Activated CD8-positive, alpha-beta memory T cell treated with anti-CD3 and anti-CD28 coated beads, Interleukin-2, amount 50 U/mL, for 4 hours (primary cell): Measurements from ENCODE around the gene HSH2D.
A peak's percentile ranks its signal among the peaks of the same experiment; 100 is the strongest.
"Not testable (repeated sequence)": the region's sequence is repeated elsewhere in the genome, so short reads cannot be mapped to it uniquely, and the experiment has no call there.

ENCODE experiments used
- DNase-seq: peaks from one replicate; pipeline ENCODE4 v3.0.0-alpha.2; 2020

Gene HSH2D

DNA sequence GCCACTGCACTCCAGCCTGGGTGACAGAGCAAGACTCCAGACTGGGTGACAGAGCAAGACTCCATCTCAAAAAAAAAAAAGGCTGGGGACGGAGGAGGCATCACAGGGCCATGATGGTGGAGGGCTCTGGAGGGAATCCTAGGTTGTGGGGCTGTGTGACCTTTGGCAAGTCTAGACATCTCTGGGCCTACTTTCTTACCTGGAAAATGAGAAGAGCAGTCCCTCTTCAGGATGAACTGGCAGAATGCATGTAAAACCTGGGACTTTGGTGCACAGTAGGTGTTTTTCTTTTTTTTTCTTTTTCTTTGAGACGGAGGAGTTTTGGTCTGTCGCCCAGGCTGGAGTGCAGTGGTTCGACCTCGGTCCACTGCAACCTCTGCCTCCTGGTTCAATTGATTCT, 16.2 kb downstream of the HSH2D start:
- no peak for DNase-seq

DNA sequence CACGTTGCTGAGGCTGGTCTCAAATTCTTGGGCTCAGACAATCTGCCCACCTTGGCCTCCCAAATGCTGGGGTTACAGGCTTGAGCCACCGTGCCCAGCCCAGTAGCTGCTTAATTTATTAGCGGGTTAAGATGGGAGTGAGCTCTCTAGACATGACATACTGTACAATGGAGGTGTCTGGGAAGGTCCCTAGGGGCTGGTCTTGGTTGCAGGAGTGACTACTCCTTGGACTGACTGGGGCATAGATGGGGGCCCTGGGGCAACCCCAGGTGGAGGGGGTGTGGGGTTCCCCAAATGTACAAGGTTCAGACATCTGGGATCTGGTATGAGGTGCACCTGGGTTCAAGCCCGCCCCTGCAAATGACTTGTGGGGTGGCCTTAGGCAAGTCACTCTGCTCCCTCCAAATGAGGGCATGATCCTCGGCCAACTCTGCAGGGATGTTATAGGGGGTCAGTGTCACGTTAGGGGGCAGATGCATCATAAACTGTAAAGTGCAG, 17.0 kb downstream of the HSH2D start:
- no peak for DNase-seq

DNA sequence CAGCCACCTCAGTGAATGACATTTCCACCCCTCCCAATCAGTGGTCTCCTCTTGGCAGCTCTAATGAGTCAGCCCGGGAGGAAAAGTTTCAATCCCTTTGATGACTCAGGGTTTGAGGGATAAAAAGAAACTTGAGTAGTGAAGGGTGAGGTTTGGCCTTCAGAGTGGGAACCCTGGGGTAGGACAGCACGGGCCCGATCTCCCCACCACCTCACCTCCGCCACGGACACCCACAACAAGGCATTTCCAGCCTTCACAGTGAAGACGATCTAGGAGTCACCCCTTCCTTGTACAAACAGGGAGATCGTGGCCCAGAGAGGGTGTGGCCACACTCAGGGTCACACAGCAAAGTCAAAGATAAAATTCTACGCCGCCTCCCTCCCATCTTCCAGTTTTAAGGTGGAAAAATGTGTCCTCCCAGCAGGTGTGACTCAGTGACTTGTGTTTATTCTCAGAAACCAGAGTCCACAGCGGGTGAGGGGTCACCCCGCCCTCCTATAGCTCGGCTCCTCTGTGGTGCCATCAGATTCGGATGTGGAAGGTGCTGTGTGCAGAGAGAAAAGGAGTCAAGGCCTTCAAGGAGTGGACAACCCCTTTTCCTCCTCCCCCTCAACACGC, 17.6 kb downstream of the HSH2D start:
- no peak for DNase-seq

DNA sequence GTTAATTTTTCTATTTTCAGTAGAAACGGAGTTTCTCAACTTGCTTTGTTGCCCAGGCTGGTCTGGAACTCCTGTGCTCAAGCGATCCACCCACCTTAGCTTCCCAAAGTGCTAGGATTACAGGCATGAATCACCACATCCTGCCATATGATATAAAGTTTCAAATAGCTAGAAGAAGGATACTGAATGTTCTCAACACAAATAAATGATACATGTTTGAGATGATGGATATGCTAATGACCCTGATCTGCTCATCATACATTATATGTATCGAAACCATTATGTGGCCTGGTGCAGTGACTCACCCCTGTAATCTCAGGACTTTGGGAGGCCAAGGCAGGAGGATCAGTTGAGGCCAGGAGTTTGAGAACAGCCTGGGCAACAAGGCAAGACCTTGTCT, 18.4 kb downstream of the HSH2D start:
- DNase-seq, result no peak

DNA sequence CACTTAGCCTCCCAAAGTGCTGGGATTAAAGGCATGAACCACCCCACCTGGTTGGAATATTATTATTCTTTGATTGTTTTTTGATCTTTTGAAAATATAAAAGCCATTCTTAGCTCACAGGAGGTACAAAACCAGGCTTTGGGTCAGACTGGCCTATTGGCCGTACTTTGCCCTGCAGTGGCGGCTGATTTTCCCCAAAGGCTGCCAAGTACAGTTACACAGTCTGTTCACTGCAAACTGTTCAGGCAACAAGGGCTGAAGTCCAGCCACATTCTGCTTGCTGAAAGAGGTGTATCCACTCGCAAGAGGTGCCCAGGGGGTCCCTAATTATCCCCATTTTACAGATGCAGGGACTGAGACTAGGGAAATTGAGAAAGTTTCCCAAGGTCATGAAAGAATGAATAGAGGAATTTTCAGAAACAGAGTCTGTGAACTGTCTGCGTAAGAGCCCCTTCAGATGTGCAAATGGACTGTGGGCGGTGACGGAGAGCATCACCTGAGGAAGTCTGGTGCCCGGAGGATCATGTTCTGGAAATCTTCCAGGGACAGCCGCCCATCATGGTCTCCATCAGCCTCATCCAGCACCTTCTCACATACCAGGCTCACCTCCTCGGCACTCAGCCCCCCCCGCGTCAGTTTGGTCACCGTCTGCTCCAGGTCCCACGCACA, 20.9 kb downstream of the HSH2D start:
- DNase-seq, result no peak

DNA sequence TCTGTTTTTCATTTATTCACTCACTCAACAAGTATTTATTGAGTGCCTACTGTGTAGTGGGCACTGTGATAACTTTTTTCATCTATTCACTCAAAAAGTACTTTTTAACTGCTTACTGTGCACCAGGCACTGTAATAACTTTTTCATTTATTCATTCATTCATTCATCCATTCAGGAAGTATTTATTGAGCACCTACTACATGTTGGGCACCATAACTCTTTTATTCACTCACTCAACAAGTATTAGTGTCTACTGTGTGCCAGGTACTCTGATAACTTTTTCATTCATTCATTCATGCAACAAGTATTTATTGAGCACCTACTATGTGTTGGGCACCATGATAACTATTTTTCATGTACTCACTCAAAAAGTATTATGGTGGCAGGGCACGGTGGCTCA, 22.9 kb downstream of the HSH2D start:
- DNase-seq, result no peak

DNA sequence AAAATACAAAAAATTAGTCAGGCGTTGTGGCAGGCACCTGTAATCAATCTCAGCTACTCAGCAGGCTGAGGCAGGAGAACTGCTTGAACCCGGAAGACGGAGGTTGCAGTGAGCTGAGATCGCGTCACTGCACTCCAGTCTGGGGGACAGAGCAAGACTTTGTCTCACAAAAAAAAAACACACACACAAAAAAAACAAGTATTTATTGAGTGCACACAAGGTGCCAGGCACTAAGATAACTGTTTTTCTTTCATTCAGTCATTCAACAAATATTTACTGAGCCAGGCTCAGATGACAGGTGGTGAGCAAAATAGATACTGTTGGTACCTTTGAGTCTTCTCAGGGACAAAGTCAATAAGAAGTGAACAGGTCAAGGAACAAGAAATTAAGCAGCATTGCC, 23.6 kb downstream of the HSH2D start:
- DNase-seq, result no peak

DNA sequence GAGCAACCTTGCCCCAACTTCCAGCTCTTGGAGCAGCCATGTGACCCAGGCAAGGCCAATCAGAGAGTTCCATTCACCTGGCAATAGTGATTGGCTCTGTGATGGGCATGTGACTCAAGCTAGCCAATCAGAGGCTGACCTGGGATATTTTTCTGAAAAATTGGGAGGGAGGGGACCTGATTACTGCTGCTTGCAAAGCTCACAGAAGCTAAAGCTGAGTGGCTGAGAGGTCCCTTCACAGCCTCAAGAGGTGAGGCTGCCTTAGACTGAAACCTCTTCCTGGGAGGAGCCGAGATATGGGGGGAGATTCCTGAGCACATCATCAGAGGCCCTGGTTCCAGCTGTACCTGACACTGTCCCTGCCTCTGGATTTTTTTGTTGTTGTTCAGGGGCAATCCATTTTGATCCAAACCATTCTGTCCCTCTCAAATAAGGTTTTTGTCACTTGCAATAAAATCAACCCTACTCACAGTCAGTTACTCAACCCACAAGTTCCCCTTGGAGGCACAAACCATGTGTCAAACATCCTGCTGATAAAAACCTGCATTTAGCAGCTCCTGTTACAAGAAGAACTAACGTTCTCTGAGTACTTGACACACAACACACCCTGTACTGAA, 25.1 kb downstream of the HSH2D start:
- no peak for DNase-seq

DNA sequence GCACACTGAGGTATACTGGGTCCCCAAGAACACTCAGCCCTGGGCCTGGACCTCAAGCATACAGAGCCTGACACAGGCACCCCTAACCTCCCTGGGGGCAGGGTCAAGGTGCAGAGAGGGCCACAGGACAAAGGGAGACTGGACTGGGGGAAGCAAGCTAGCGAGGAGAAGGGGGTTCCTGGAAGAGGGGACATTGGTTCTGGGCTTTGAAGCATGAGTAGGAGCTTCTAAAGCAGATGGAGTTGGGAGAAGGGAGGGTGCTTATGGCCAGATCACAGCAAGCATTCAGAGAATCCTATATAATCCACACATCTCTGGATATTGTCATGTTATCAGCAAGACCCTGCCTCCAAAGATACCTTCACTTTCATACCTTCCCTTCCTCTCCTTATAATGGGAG, 26.6 kb downstream of the HSH2D start:
- no peak for DNase-seq

DNA sequence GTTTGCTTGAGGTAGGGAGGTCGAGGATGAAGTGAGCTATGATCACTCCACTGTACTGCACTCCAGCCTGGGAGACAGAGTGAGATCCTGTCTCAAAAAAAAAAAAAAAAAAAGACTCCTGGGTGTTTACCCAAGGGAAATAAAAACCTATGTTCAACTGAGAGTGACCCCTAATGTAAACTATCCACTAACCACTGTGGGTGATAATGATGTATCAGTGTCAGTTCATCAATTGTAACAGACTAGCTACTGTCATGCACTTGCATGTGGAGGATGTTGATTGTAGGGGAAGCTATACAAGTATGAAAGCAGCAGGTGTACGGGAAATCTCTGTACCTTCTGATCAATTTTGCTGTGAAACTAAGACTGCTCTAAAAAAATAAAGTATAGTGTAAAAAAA, 32.5 kb downstream of the HSH2D start:
- no peak for DNase-seq

DNA sequence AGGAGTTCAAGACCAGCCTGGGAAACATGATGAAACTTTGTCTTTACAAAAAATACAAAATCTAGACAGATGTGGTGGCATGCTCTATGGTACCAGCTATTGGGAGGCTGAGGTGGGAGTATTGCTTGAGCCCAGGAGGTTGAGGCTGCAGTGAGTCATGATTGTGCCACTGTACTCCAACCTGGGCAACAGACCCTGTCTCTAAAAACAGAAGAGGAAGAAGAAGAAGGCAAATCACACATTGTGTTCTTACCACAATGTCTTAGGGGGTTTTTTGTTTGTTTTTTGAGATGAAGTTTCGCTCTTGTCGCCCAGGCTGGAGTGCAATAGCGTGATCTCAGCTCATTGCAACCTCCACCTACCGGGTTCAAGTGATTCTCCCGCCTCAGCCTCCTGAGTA, 35.4 kb downstream of the HSH2D start:
- DNase-seq, result not testable (repeated sequence)

DNA sequence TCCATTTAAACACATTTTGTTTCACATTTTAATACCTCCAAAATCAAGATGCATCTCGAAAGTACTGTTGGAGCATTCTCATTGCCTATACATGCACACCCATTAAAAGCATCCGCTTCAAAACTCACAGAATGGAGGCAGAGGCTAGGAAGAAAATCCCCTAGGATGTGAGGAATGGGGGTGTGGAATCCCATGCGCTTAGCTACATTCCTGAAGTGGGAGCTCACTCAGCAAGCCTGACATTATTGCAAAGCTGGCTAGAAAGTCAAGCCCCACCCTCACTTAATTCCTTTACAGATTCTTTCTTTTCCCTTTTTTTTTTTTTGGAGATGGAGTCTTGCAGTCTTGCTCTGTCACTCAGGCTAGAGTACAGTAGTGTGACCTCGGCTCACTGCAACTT, 37.1 kb downstream of the HSH2D start:
- DNase-seq, result no peak

DNA sequence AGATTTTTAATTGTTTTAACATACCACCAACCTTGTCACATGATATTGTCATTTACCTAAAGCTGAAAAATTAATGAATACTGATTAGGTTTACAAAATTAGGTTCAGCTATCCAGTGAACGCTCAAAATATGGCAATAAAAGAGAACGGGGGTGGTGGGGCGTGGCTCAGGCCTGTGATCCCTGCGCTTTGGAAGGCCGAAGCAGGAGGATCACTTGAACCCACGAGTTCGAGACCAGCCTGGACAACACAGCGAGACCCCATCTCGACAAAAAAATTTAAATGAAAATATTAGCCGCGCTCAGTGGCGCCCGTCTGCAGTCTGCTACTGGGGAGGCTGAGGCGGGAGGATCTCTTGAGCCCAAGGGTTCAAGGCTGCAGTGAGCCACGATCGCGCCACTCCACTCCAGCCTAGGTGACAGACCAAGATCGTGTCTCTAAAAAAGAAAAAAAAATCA, 41.2 kb downstream of the HSH2D start:
- no peak for DNase-seq

DNA sequence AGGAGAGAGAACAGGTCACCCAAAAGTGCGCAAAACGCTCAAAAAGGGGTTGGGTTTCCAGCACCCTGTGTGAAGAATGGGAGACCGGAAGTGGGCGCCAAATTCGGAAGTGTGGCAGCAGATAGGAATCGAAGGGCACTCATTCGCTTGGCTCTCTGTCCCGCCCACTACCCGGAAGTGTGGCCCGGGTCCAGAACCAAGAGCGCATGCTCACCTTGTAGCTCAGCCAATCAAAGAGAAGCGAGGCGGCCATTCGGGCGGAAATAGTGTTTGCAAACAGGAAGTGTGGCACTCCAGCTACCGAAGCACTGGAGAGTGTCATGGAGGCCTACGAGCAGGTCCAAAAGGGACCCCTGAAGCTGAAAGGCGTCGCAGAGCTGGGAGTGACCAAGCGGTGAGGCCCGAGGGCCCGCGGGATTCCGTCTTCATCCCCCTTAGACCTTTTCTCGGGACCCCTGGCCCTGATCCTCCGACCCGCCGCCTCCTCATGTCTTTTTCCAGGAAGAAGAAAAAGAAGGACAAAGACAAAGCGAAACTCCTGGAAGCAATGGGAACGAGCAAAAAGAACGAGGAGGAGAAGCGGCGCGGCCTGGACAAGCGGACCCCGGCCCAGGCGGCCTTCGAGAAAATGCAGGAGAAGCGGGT, 41.8 kb downstream of the HSH2D start, which contains the start of gene FAM32A:
TSS of gene FAM32A (plus strand) at position 288 of the 645 bp plus-strand sequence. CDS start at position 321, 33 bp downstream.
- DNase-seq, result peak; percentile 97

DNA sequence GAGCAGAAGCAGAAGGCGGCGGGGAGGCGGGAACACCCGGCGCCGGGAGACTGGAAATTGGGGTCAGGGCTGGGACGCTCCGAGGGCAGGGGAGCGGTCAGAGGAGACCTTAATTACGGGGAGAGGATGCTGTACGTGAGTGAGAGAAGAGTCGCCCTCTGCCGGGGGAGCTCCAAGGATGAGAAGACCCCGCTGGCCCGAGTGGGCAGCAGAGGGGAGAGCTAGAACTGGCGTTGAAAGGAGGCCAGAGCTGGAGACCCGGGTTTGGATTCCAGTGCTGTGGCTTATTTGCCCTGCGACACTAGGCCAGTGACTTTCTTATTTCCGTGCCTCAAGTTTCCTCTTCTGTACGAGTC, 42.3 kb downstream of the HSH2D start:
- peak; percentile 52 for DNase-seq

DNA sequence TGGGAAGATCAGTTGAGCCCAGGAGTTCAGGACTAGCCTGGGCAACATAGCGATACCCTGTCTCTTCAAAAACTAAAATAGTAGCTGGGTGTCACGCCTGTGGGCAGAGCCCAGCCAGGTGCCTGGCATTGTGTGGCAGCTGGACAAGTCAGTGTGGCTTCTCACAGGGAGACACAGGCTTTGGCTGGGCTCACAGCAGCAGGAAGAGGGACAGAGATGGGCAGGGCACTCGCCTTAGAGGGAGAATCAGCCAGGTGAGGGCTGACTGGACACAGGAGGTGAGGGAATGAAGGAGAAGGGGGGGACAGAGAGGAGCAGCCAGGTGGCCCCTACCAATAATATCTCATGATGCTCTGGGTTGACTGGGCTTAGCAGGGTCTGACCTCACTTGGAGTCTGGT, 45.0 kb downstream of the HSH2D start:
- DNase-seq, result no peak

DNA sequence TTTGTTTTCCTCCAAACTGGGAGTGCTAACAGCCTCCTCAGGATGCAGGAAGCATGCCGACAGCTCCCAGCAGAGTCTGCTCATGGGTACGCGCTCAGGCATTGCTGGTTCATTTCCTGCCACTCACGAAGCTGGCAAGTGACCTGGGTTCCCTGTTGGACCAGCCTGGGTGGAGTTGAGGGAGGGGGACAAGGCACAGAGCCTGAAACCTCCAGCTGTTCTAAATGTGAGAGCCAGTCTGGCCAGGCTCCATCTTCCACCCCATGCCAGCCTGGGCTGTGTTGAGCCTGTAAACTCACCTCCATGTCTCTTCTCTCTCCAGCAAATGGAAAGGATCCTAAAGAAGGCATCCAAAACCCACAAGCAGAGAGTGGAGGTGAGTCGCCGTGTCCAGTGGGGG, 46.7 kb downstream of the HSH2D start:
- DNase-seq, result no peak

DNA sequence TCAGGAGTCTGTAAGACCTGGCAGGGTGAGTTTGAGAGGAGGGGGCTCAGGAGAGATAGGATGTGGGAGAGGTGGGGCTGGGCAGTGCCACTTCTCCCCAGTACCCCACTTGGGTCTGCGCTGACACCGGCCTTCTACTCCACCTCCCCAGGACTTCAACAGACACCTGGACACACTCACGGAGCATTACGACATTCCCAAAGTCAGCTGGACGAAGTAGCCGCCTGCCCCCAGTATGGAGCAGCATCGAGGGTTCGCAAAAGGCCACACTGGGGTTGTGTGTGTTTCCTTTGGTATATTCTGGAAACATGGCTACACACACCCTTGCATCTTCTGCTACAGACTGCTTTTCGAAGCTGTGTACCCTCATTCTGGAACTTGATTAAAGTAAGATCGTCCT, 47.3 kb downstream of the HSH2D start:
- DNase-seq, result no peak

DNA sequence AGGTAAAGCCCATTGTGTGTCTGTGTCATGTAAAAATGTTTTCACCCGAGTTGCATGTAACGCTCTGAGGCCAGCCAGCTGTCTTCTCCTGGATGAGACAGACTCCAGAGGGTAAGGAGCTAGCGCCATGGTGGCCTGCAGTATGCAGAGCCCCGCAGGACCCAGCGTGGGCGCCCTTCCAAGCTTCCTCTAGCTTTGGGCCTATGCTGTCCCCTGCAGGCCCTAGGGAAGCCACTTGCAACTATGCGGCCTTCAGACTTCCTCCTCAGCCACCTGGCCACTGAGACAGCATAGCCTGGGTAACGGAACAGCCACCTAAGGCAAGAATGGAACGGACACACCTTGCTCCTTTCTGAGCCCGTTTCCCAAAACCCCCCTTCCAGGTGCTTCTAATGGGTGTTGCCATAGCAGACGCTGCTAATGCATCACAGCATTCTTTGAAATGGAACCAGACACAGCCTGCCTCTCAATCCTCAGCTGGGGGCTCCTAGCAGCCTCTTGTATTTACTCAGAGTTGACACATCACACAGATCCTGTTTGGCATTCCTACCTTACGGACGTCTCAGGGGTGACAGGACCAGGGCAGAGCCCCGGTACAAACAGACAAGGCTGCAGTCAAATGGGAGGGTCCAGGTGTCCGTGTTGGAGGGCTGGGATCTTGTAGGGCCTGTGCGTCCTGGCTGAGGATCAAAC, 47.9 kb downstream of the HSH2D start:
- no peak for DNase-seq

DNA sequence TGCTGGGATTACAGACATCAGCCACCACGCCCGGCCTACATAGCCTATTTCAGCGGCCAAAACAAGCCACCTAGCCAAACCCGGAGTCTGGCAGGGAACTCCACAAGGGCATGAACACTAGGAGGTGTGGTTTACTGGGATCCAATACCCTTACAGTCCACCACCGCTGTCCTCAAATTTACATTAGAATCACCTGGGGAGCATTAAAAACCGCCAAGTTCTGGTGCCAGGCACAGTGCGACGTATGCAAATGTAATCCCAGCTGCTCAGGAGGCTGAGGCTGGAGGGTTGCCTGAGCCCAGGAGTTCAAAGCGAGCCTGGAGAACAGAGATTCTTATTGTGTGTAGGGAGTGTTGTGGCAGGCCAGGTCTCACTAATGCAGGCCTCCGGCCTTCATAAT, 50.0 kb downstream of the HSH2D start:
- no peak for DNase-seq

DNA sequence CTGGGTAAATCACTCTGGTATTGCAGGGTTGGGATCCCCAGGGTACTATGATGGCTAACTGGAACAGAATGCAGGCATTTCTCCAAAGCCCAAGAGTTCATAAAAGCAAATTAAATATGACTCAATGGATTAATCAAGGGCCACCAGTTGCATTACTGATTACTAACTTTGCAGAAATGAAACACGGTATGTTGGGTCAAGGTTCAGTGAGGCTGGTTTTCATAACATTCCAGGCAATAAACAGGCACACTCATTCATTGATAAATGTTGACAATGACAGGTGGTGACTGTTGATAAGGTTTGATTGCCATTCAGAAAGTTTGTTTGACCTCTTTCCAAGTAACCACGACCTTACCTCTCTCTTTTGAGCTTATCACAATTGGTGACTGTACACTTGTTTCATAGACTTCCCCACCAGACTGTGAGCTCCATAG, 53.7 kb downstream of the HSH2D start:
- no peak for DNase-seq

DNA sequence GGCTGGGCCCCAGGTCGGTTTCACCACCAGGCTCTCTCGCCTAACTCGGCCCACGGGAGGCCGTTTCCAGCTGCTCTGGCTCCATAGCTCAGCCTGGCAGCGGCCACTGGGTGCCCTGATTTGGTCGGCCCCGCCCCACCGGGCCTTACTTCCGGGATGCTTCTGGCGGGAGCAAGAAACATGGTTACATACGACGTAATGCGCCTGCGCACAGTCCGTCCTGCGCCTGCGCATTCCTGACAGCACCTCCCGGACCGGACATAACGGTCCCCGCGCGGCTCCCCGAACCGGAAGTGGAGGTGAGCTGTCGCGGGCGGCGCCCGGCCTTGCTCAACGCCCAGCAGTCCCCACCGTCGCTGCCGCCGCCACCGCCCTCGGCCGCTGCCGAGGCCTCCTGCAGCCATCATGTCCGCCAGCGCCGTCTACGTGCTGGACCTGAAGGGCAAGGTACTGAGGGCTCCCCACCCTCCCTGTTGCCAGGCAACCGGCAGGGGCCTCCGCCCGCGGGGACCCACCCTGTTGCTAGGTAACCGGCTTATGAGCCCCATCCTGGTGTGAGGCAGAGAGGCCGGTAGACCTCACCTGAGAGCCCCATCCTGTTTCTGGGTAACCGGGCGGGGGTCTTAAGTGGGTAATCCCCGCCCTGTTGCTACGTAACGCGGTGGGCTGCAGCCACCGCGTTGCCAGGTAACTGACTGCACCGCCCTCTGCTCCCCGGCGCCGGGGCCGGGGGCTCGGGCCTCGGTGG, 54.3 kb downstream of the HSH2D start, which contains the start of gene AP1M1:
TSS of gene AP1M1 (plus strand) at position 290 of the 748 bp plus-strand sequence. CDS start at position 406, 116 bp downstream.
- DNase-seq, result peak; percentile 99
